Measurements from ENCODE around the gene PKP4.

- TF ChIP-seq, protein P1, sequence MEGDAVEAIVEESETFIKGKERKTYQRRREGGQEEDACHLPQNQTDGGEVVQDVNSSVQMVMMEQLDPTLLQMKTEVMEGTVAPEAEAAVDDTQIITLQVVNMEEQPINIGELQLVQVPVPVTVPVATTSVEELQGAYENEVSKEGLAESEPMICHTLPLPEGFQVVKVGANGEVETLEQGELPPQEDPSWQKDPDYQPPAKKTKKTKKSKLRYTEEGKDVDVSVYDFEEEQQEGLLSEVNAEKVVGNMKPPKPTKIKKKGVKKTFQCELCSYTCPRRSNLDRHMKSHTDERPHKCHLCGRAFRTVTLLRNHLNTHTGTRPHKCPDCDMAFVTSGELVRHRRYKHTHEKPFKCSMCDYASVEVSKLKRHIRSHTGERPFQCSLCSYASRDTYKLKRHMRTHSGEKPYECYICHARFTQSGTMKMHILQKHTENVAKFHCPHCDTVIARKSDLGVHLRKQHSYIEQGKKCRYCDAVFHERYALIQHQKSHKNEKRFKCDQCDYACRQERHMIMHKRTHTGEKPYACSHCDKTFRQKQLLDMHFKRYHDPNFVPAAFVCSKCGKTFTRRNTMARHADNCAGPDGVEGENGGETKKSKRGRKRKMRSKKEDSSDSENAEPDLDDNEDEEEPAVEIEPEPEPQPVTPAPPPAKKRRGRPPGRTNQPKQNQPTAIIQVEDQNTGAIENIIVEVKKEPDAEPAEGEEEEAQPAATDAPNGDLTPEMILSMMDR (conservative IDR thresholded peaks at IDR 0.05), result no peak
- no peak for TF ChIP-seq EZH2 (IDR thresholded peaks at IDR 0.05; ENCODE audit: low read depth)
These were observed 6.8 kb downstream of the PKP4 start for GRCh38 chr2:158463496-158464095.

Measured in PC-9 (cell line).